Endometrium (tissue), 2 donors: ENCODE results near the gene UHRF2.
A peak's percentile ranks its signal among the peaks of the same experiment; 100 is the strongest.
"Not testable (repeated sequence)": the region's sequence is repeated elsewhere in the genome, so short reads cannot be mapped to it uniquely, and the experiment has no call there.

Source experiments
- FAIRE-seq: peaks from 2 replicates; lab custom pipeline; 2012; peaks lifted over from hg19 to GRCh38; lab: Jason Lieb, UNC
- donor health status: control.
- donor health status: control.

Gene UHRF2

GRCh38 chr9:6488395-6488794 lies 75.4 kb downstream of the UHRF2 start:
- no peak for FAIRE-seq

DNA sequence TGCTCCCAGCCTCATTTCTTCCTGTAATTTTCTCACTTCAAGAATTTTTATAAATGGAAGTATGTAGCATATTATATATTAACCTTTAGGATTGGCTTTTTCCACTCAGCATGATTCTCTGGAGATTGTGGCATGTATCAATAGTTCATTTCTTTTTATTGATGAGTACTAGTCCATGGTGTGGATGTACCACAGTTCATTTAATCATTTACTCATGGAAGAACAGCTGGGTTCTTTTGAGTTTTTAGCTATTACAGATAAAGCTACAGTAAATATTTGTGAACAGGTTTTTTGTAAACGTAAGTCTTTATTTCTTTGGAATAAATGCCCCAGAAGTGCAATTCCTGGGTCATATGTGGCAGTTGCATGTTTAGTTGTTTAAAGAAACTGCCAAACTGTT lies 76.1 kb downstream of the UHRF2 start:
- FAIRE-seq: no peak

- FAIRE-seq: no peak
Observed at GRCh38 chr9:6490863-6491262, 77.9 kb downstream of the UHRF2 start.

DNA sequence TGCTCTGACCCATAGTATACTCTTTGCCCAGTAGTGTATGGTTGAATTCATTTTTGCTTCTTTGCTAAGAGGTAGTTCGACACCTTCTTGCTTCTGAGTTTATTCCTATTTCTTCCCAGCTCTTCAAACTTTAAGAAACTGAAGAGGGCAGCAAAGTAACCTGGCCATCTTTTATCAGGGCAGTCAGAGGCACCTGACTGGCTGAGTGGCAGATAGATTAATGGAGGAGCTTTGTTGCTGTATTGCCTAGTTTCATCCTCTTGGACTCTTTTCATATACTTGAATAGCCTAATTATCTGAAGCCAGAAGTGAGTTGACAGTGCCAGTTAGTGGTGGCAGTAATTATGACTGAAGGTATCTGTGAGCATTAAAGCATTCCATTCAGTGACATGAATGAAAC lies 82.5 kb downstream of the UHRF2 start:
- FAIRE-seq: no peak

DNA sequence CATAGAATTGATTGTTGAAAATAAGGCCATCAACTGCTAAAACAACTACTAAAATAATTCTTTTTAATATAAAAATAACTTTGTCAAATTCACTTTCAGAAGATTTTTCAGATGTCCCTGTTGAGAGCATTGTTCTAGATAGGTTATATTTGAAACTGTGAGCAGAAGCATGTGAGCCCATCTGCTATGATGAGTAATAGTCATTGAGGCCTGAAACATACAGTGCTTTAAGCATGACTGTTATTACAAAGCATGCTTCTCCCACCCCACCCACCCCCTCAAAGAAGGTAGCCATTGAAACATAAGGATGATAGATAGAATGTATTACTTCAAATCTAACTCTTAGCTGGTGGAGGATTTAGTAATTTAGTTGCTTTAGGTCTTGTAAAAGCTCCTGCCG lies 86.0 kb downstream of the UHRF2 start:
- no peak for FAIRE-seq

GRCh38 chr9:6501526-6502210 lies 88.7 kb downstream of the UHRF2 start:
- FAIRE-seq: no peak

DNA sequence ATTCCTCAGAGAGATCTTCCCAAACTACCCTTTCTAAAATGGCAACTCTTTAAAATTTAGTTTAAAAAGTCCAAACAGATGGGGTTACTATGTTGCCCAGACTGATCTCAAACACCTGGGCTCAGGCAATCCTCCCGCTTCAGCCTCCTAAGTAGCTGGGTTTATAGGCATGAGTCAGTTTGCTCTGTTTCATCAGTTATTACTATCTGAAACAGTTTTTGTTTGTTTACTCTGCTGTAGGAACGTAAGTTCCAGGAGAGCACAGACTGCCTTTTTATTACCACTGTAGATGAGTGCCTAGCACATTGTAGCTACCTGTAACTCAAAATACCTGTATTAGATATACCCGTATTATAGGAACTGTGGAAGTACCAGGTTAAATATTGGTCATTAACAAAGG lies 89.4 kb downstream of the UHRF2 start:
- FAIRE-seq: no peak

GRCh38 chr9:6506571-6506970 lies 93.6 kb downstream of the UHRF2 start:
- FAIRE-seq: no peak

GRCh38 chr9:6512085-6512657 lies 99.2 kb downstream of the UHRF2 start:
- FAIRE-seq: no peak

DNA sequence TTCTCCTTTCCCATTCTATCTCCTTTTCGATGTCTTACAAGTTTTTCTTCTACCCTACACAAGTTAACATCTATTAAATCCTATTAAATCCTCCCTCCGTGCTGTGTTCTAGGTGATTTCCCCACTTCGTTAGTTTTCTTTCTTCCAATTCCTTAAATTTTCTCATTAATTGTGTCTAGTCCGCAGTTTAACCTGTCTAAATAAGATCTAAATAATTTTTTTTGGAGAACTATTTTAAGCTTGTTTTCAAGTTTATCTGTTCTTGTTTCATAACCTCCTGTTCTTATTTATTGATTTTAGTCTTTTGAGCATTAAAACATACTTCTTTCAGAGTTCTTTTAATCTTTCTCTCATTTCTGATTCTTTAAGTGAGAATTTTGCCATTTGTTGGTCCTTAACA lies 109.3 kb downstream of the UHRF2 start:
- no peak for FAIRE-seq

GRCh38 chr9:6525326-6526045 lies 112.5 kb downstream of the UHRF2 start:
- peak; percentile 74 for FAIRE-seq

DNA sequence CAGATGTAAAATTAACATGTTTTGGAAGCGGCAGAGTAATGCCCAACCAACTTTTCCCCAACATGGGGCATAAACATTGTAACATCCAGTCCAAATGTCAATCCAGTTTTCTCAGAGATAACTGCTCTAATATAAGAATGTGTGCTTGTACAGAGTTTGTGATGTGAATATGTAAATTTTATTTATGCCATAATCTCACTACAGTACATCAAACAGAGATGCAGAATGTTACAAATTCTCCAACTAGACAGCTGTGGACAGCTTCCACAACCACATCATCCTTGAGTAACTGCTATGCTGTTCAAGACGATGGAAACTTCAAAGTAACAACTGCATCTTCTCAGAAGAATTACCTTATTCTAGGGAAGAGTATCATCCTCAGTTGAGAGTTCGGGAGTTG lies 122.6 kb downstream of the UHRF2 start:
- no peak for FAIRE-seq

- no peak for FAIRE-seq
Observed at GRCh38 chr9:6538666-6539071, 125.7 kb downstream of the UHRF2 start.

- not testable (repeated sequence) for FAIRE-seq
Observed at GRCh38 chr9:6542617-6543016, 129.6 kb downstream of the UHRF2 start.

DNA sequence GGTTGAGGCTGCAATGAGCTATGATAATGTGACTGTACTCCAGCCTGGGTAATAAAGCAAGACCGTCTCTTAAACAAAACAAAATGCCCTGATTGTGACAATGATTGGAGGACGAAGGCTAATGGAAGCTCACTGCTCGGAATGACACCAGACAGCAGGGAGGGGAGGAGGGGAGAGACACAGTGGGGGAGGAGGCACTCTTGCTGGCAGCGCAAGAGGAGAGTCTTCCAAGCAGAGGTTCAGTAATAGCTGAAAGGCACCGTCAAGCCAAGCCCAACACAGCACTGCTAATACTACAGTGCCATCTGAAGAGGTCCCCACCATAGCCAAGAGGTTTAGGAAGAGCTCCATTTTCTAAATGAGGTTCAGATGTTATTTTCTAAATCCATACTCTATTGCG lies 130.2 kb downstream of the UHRF2 start:
- FAIRE-seq: no peak

- FAIRE-seq: no peak
Observed at GRCh38 chr9:6545017-6545691, 132.2 kb downstream of the UHRF2 start.

DNA sequence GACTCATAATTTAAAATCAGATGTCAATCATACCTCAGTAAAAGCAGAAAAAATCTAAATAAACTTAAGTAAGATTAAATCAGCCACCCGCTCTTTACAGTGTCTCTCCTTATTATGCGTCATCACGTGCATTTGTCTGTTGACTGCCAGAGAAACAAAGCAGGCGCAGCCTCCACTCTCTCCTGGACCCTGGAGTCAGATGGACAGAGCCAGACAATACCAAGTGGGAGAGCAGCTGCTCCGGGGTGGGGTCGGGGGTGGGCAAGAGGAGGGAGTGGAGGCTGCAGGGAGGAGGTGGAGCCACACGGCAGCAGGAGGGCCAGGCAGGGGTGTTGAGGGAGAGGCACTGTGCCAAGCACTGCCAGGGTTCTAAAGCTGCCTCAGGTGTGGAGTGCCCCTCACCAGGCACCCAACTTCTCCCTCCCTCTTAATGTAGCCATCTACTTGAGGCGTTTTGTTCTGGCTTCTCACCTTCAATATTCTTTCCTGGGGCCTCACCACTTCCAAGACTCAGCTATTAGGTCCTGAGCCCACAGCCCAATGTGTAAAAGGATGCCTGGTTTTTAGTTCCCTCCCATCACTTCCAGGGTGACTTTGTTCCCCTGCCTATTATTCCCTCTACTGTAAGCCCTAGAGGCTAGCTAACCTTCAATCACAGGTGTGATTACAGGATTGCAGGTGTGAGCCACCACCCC lies 136.3 kb downstream of the UHRF2 start:
- no peak for FAIRE-seq

GRCh38 chr9:6551136-6551535 lies 138.1 kb downstream of the UHRF2 start:
- FAIRE-seq: no peak

DNA sequence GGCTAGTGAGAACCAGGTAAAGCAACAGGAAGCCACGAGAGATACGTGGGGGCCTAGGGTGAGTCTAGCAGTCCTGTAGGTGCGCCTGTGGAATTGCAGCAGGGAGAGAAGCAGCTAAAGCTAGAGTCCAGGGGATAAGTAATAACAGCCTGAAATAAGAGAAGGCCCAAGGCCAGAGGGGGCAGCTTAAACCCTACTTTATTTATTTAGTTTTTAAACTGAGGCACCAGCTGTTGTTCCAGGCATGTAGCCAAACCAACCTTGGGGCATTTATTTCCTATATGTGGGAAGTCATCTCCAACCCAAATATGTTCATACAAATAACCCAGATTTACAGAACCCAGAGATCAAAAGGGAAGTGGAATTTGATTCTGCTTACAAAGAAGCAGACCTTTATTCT lies 139.0 kb downstream of the UHRF2 start:
- no peak for FAIRE-seq

DNA sequence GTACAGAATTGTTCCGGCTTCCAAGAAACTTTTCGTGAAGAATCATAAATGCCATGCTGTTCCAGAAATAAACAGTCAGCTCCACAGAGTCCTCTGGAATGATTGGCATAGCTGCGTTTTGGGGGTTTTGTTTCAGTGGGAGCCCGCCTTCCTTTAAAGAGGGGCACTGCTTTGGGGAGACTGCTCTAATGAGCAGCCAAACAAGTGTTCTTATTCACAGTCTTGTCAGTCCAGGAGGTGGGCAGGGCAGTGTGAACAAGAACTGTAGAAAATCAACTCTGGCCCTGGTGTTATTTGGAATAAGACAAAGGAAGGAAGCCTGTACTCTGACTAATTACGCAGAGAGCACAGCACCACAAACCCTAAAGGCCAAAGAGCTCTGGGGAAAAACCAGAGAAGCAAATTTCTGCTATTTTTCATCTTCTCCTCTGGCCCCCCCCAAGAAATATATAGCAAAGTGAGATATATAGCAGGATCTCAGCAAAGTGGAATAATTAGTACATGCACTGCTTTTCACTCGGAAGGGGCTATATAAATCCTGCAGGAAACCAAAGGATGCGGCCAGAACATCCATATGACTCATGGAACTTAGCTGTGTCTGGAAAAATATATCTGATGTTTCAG lies 139.6 kb downstream of the UHRF2 start:
- no peak for FAIRE-seq

DNA sequence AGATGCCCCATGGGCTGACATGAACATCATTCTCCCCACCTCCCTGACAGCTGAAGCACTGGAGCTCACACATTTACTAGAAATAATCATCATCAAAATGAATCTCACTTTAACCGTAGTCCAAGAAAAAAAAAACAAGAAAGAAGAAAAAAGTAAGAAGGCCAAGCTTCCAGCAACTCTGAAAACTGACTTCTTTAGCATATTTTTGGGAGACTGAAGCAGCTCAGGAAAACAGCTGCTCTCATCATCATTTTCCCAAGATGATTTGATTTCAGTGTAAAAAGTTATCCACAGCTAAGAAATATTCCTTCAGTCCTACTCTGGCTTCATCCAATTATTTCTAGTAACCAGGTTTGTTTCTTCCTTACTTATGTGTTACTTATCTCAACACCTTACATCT lies 140.9 kb downstream of the UHRF2 start:
- FAIRE-seq: no peak
